NCI-H460 (cell line): ENCODE data around the gene PAGE2B. TPM values are rescaled to one million over a fixed set of nuclear protein-coding genes. Genes with fewer than 3 reads are reported as not detected.
"Not testable (repeated sequence)": the region's sequence is repeated elsewhere in the genome, so short reads cannot be mapped to it uniquely, and the experiment has no call there.

Experiments used
- DNase-seq: peaks from one replicate; pipeline ENCODE4 v3.0.0-alpha.2; 2016; ENCODE audit warnings: low read depth; ENCODE audit errors: extremely low read depth
- polyA plus RNA-seq: library from polyadenylated mRNA; depleted of rRNA; stranded (reverse); fragments of >200 nt; gene quantifications from 2 replicates; pipeline ENCODE4 v1.2.3, GENCODE V29; 2014; cell fraction: nucleus; rRNA removed
- total RNA-seq: library from RNA; depleted of rRNA; stranded (reverse); fragments of >200 nt; shearing (Covaris generic); gene quantifications from 2 replicates; pipeline ENCODE4 v1.2.3, GENCODE V29; 2014; rRNA removed

The PAGE2B gene
- total RNA-seq = not detected in 2 replicates
- not detected in 2 replicates for polyA plus RNA-seq

GRCh38 chrX:55074851-55075467, at the start of gene PAGE2B:
Gene PAGE2B, plus strand, starts transcription at chrX:55075030. Its CDS starts 1,012 bp downstream, at chrX:55076042.
- no peak for DNase-seq

- DNase-seq = no peak
Measured at GRCh38 chrX:55026143-55026542, 48.7 kb upstream of the PAGE2B start.

- no peak for DNase-seq
Measured at GRCh38 chrX:55026840-55027239, 48.0 kb upstream of the PAGE2B start.

- DNase-seq = no peak
Measured at GRCh38 chrX:55028040-55028439, 46.8 kb upstream of the PAGE2B start.

- no peak for DNase-seq
Measured at GRCh38 chrX:55028611-55029010, 46.2 kb upstream of the PAGE2B start.

GRCh38 chrX:55029291-55029690, 45.5 kb upstream of the PAGE2B start:
- no peak for DNase-seq

GRCh38 chrX:55030271-55031205, 44.3 kb upstream of the PAGE2B start, which contains the start of gene ALAS2:
Gene ALAS2, minus strand, starts transcription at chrX:55030977. Its CDS starts 4,977 bp downstream, at chrX:55026000.
- no peak for DNase-seq

- no peak for DNase-seq
Measured at GRCh38 chrX:55033429-55033828, 41.4 kb upstream of the PAGE2B start.

GRCh38 chrX:55039471-55039870, 35.4 kb upstream of the PAGE2B start:
- no peak for DNase-seq

- no peak for DNase-seq
Measured at GRCh38 chrX:55041514-55041913, 33.3 kb upstream of the PAGE2B start.

- not testable (repeated sequence) for DNase-seq
Measured at GRCh38 chrX:55050599-55050998, 24.2 kb upstream of the PAGE2B start.

GRCh38 chrX:55056820-55057674, 17.8 kb upstream of the PAGE2B start:
- DNase-seq = no peak

GRCh38 chrX:55057675-55058249, 17.1 kb upstream of the PAGE2B start:
- DNase-seq = peak; percentile 41

- not testable (repeated sequence) for DNase-seq
Measured at GRCh38 chrX:55067180-55067579, 7.7 kb upstream of the PAGE2B start.

- DNase-seq = no peak
Measured at GRCh38 chrX:55072286-55072685, 2.5 kb upstream of the PAGE2B start.

GRCh38 chrX:55088795-55089489, 14.1 kb downstream of the PAGE2B start, which contains the start of gene PAGE2:
Gene PAGE2, plus strand, starts transcription at chrX:55089018. Its CDS starts 1,003 bp downstream, at chrX:55090021.
- DNase-seq = no peak

- DNase-seq = no peak
Measured at GRCh38 chrX:55098691-55099090, 23.9 kb downstream of the PAGE2B start.

- DNase-seq = no peak
Measured at GRCh38 chrX:55099162-55099561, 24.3 kb downstream of the PAGE2B start.

- DNase-seq = no peak
Measured at GRCh38 chrX:55102754-55103153, 27.9 kb downstream of the PAGE2B start.

- no peak for DNase-seq
Measured at GRCh38 chrX:55107262-55107661, 32.4 kb downstream of the PAGE2B start.
